Thyroid gland (tissue), 4 donors: Measurements from ENCODE around the gene TTC5.

Experiments used
- CTCF ChIP-seq, 6 experiments: fragments of 200-600 bp in 3 of 6; fragments of 450-650 bp in 3 of 6; sonication (generic) in 3 of 6; IDR thresholded peaks; one replicate each; pipeline ENCODE4 v1.5.1; 2016 to 2019; ENCODE audit warnings: antibody characterized with exemption in 6 of 6, mild to moderate bottlenecking in 2 of 6, inconsistent platforms in 1 of 6, moderate library complexity in 1 of 6
- POLR2A ChIP-seq, 2 donors: fragments of 450-650 bp; IDR thresholded peaks; one replicate each; pipeline ENCODE4 v1.6.1; 2017; ENCODE audit warnings: antibody characterized with exemption in 2 of 2, mild to moderate bottlenecking in 2 of 2, moderate library complexity in 1 of 2

DNA sequence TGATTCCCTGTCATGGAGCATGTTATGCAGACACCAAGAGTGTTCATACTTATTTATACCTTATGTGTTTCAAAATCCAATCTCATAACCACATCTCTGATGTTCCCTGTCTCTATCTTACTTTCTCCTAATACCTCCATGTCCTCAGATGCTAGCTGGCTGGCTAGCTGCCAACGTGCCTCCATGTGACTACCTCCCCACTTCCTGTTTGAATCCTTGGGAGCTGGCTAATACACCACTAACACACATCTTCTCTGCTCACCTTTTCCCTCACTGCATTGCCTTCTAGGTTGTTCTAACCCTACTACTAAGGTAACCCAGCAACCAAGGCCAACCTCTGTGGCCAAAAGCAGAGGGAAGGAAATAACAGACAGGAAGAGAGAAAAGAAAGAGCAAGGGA is 27.3 kb downstream of the TTC5 start:
- no peak for TF ChIP-seq POLR2A (IDR thresholded peaks at IDR 0.05)
- no peak for TF ChIP-seq CTCF (IDR thresholded peaks at IDR 0.05)
